NCI-H187 treated with DMSO at 0.1 percent for 48 hours (cell line): ENCODE results near the gene ATG10.
"Not testable (repeated sequence)": the region's sequence is repeated elsewhere in the genome, so short reads cannot be mapped to it uniquely, and the experiment has no call there.

Source experiments
- DNase-seq: peaks from one replicate; lab custom pipeline; 2025; lab: John Stamatoyannopoulos, UW

Gene ATG10

DNA sequence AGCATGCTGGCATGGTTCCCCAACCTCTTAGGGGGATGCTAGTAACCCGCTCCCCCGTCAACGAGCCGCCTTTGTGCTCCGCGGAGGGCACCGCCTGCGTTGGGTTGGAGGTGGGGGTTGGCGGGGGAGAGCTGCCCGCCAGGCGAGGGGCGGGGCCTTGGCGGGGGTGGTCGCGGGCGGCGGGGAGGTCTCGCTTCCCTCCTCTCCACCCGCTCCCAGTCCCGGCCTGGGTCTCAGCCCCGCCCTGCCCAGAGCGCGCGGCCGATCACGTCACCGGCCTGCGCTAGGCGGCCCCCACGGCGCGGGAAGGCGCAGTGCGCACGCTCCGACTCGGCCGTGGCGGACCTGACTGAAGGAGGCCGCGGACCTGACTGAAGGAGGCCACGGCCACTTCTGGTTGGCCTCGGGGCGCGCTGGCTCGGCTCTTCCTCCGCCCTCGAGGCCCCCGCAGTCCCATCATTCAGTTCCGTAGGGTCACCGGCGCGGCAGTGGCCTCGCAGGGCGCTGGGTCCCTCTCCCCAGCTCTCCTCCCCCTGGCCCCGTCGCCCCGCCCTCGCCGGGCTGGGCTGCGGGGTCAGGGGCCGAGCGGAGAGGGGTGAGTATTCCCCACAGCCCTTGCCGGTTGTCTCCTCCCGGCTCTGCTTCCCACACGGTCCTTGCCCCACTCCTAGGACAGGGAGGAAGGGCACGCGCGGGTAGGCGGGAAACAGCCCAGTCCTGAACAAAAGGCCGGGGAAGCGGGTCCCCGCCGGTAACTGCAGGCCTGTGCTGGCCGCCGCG is at the start of gene ATG10:
ATG10 (plus strand) TSS at position 312 of the 780 bp plus-strand sequence. CDS start 15,548 bp downstream, outside the sequence.
- DNase-seq: peak; percentile 58

DNA sequence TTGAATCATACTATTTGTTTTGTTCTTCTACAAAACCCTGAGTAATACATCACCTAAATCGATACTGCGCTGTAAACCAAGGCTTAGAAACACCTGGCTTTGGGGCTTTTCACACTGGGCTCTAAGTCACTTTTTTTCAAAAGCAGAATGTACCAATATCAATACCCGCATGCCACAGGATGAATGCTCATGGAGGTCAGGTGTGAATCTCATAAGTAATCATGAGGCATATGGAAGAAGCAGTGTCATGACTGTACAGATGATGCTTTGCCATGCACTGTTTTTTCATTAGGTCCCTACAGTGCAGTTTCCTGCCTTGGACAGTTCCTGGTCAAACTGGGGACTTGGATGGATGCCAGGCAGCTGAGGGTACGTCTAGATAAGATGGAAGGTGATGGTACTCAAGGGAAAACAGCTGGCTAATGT is 49.0 kb upstream of the ATG10 start:
- DNase-seq: no peak

- no peak for DNase-seq
Measured at GRCh38 chr5:81924442-81924841, 47.4 kb upstream of the ATG10 start.

DNA sequence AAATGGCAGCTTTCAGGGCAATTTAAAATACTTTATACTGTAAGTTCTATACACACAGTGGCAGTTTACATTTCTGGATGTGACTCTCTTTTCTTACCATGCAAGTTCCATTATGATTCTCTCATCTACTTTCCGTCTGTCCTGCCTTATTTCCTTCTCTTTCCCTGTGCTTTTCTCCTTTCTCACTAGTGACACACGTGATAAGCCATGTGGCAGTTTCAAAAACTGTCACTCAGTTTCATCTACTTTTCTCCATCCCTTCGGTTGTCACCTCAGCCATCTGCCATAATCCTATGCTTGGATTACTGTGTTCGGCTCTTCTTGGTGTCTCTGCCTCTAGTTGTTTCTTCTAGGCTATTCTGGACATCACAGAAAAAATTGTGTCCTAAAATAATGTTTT is 46.8 kb upstream of the ATG10 start:
- no peak for DNase-seq

DNA sequence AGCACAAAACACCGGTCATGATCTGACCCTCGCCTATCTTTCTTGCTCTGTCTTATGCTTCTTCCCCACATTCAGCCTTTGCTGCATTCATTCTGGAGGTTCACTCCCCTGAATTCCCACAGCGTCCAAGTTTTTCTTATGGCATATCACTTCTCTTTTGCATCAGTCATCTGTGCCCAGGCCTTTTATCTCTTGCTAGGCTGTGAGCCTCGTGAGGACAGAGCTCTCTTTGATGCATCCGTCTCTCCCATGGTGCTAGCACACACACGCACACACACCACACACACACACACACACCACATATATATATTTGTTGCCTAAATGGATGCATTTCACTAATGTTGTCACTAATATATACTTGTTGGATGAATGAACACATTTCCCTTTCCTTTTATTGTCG is 45.8 kb upstream of the ATG10 start:
- no peak for DNase-seq

- no peak for DNase-seq
Measured at GRCh38 chr5:81936066-81936465, 35.8 kb upstream of the ATG10 start.

DNA sequence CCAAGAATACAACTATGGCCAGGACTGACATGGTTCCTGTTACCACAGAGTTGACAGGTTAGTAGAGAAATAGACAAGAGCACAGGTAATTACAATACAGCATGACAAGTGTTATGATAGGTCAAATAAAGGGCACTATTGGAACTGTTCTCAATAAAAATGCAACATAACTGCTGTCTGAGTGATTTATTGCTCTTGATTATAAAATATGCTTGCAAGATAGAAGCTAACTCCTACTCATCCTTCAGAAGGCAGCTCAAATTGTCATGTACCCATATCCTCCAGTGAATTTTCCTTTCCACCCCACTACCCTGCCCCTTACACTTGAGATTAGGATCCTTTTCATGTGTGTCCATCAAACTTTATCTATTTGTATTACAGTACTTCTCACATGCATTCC is 35.1 kb upstream of the ATG10 start:
- DNase-seq: no peak

DNA sequence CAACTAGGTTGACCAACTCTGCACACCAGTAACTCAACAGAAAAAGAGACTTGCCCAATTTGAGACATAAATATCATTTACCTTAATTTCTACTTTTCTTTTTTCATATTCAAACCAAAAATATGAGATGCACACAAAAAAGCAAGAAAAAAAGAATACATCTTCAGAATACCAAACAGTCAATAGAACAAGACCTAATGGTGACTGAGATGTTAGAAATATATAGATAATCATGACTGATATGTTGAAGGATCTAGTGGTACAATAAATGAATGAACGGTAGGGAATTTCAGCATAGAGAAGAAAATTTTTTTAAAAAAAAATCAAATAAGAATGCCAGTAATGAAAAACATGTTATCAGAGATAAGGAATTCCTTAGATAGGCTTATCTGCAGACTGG is 29.1 kb upstream of the ATG10 start:
- no peak for DNase-seq

GRCh38 chr5:81948349-81948748 is 23.5 kb upstream of the ATG10 start:
- no peak for DNase-seq

DNA sequence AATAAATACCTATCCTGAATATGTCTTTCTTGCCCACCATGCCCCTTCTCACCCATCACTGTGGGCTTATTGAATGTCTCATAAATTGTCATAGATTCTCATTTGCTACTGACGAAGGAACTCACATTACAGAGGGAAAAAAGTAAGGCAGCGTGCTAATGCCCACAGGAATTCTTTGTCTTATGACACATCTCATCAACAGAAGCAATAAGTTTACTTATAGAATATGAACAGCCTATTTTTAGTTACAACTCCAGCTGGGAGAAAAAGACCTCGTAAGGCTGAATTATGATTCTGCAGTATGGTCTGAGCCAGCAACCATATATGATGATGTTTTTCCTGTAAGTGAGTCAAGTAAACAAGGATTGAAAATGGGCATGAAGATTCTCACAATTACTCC is 22.4 kb upstream of the ATG10 start:
- no peak for DNase-seq

GRCh38 chr5:81950996-81951395 is 20.8 kb upstream of the ATG10 start:
- no peak for DNase-seq

DNA sequence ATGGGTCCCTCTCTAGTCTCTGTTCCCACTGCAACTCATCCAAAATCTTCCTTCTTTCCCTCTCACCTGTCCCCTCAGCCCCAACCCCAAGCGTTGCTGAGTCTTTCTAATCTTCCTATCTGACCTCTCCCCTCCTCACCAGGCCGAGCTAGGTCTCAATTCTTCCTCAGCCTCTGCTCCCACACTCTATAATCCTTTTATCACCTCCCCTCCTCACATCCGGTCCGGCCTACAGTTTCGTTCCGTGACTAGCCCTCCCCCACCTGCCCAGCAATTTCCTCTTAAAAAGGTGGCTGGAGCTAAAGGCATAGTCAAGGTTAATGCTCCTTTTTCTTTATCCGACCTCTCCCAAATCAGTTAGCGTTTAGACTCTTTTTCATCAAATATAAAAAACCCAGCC is 17.0 kb upstream of the ATG10 start:
- not testable (repeated sequence) for DNase-seq

DNA sequence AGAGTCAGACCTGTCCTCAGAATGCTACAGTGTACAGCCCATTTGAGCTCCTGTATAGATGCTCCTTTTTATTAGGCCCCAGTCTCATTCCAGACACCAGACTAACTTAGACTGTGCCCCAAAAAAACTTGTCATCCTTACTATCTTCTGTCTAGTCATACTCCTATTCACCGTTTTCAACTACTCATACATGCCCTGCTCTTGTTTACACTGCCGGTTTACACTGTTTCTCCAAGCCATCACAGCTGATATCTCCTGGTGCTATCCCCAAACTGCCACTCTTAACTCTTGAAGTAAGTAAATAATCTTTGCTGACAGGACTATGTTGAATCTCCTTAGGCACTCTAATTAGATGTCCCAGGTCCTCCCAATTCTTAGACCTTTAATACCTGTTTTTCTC is 13.7 kb upstream of the ATG10 start:
- DNase-seq: not testable (repeated sequence)

DNA sequence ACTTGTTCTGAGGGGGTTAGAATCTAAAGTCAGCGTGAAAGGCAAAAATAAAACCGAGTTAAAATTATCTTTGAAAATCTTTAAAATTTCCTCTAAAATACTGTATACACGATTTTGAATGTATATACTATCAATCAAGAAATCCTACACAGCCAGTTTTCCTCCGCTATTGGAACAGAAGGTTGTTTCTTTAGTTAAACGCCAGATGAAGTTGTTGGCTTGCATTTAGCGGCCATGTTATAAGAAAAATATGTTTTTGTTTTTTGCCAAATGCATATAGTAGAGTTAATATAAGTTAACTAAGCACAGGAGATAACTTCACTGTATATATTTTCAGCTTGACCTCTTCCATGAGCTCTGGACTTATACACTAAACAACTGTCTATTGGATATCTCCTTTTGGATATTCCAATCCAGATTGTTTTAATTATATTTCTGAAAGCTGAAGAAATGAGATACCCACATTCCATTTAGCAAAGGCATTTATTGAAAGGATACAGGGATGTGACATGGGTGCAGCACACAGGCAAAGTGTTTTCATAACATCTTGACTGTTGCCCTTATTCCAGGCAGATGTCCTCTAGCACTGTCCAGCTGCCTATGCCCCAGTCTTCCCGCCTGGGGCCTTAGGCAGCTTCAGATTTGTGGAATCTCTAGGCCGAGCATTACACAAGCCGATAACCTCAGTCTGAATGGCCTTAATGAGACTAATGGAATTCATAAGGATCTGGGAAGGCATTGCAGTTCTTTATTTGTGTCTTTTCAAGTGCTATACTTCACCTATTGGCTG is 10.0 kb upstream of the ATG10 start:
- no peak for DNase-seq

DNA sequence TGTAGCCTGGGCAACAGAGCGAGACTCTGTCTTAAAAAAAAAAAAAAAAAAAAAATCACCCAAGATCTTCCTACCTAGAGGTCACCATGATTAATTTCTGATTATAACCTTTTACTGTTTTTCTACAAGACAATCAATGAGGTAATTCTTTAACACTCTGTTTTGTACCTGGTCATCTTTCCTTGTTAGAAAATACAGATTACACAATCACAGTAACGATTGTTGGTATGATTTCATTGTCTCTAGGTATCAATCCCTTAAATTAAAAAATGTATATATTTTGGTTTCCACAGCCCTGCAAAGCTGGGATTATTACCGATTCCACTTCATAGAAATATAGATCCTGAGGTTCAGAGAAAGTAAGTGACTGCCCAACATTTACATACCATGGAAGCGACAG is 8.3 kb upstream of the ATG10 start:
- DNase-seq: no peak

DNA sequence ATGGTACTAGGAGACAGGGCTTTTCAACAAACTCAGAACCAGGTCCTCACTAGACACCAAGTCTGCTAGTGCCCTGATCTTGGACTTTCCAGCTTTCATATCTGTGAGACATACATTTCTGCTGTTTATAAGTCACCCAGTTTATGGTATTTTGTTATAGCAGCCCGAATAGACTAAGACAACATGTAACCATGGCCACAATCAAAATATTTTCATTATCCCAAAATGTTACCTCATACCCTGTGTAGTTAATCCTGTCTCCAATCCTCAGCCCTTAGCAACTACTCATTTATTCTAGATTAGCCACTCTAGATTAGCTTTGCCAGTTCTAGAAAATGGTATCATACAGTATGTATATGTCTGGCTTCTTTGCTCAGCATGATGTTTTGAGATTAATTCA is 6.3 kb upstream of the ATG10 start:
- no peak for DNase-seq

DNA sequence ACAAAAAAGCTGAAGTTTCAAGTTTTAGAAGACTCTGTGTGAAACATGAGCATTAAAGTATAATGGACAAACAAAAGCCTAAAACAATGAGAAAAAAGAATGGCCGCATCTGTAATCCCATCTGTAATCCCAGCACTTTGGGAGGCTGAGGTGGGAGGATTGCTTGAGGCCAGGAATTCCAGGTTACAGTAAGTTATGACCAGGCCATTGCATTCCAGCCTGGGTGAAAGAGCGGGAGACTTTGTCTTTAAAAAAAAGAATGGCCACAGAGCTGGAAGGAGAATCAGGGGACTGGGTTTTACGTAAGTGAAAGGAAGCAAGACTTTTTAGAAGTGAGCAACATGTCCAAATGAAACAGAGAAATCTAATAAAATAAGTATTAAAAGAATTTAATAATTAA is 2.6 kb upstream of the ATG10 start:
- DNase-seq: no peak

DNA sequence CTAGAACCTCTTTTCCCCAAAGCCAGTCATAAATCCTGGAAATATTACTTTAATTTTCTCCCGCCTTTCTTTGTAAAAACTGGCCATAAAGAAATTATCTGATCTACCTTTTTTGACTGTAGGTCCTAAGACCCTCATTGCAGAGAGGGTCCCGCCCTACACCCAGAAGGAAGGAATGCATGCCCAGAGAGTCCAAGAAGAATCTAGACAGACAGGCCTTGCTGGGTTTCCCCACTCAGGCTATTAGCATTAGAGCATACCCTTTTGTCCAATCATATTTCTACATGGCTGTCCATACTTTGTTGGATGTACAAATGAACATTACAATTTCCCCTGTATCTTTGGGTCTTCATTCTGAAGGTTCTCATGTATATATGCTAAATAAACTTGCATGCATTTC is 1.9 kb upstream of the ATG10 start:
- no peak for DNase-seq

GRCh38 chr5:81971111-81971711 is 612 bp upstream of the ATG10 start:
- DNase-seq: no peak

DNA sequence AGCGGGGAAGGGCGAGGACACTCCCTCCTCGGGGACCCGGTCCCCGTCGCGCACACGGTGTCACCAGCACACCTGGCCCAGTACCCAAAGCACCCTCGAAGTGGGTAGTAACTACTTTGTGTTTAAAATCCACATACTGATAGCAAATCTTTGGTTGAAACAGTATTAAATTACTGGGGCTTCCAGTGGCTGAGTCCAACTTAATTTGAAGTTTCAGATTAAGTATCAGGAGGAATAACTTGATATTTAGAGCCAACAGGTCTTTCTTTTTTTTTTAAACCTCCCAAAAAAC is 615 bp downstream of the ATG10 start:
- no peak for DNase-seq

DNA sequence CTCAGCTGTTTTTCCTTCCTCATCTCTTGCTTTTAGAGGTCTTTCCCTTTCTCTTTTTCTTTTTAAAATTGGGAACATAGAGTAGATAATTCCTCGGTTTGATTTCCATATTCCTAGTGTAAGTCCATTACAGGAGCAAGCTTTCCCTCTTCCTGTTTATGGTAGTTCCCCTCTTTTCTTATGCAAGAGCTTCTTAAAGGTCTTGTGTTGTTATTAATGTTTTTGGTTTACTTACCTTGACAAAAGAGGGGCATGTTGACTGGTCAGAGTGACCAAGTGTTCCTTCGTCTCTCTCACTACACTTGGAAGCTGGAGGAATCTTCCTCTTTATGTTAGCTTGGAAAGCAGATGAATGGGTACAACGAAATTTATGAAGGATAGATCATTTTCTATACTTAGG is 8.3 kb downstream of the ATG10 start:
- DNase-seq: no peak

GRCh38 chr5:81980598-81981260 is 8.9 kb downstream of the ATG10 start:
- no peak for DNase-seq
